ENCODE results near the gene TCFL5. TPM values are rescaled to one million over a fixed set of nuclear protein-coding genes. Genes with fewer than 3 reads are reported as not detected.

TCFL5 gene
- total and polyA plus RNA-seq, 2 donors (not counting 3 experiments of a cell fraction or from before 2014, with no cell fraction given): 4.4 to 11.1 TPM

GRCh38 chr20:62879275-62880146 lies 17.9 kb upstream of the TCFL5 start:
- no peak overlapping the region for H3K27ac ChIP-seq (ENCODE audit: insufficient read depth, low read depth, low read length)
- DNase-seq (ENCODE audit: low read depth, low spot score): no peak
- H3K9me1 ChIP-seq (replicated peaks; ENCODE audit: control insufficient read depth, extremely low read depth, insufficient read depth, low read length): no peaks in the 10 kb centered on the region
- ChIA-PET CTCF (no interaction called here), POLR2A (no interaction called here)
- H2AFZ ChIP-seq (ENCODE audit: low read depth, low read length): no peak overlapping the region
- H3K27me3 ChIP-seq (ENCODE audit: control insufficient read depth in 2 of 2, insufficient read depth in 2 of 2, low read length in 2 of 2): peaks cover 0 to 3% of the 10 kb centered on the region in 2 experiments
- peaks cover 0 to 11% of the 10 kb centered on the region in 2 experiments for H3K36me3 ChIP-seq (ENCODE audit: control insufficient read depth in 2 of 2, extremely low read depth in 1 of 2, insufficient read depth in 2 of 2, low read length in 2 of 2)
- FAIRE-seq: no peak
- no TSS peak for BruUV-seq (replicated peaks)
- intact Hi-C loops (cut with micrococcal nuclease) (no loop called here), dilution Hi-C loops (cut with MboI; ENCODE audit: extremely low pct_ligation_motif_present, low sequenced_read_pairs) (no loop called here)
- H3K4me2 ChIP-seq (ENCODE audit: insufficient read depth, low read length): peak overlapping the region; percentile 13
- H3K4me1 ChIP-seq (ENCODE audit: control insufficient read depth, extremely low read depth, insufficient read depth, low read length): peaks cover 9% of the 10 kb centered on the region
- peak overlapping the region in 1 of 3 experiments; percentile 7 for H3K4me3 ChIP-seq (replicated peaks in 1 of 3; ENCODE audit: insufficient read depth in 1 of 3, low read depth in 1 of 3, low read length in 3 of 3)
- no peaks in the 10 kb centered on the region for H3K79me2 ChIP-seq (ENCODE audit: control insufficient read depth, insufficient read depth, low read length)
- TF ChIP-seq POLR2AphosphoS5 (IDR thresholded peaks at IDR 0.05; ENCODE audit: insufficient read depth, low read depth, low read length): peak; percentile 9
- TF ChIP-seq EZH2 (IDR thresholded peaks at IDR 0.05; ENCODE audit: borderline replicate concordance, low read depth, low read length, severe bottlenecking): peak; percentile 34
- no peak for TF ChIP-seq GATA2 (IDR thresholded peaks at IDR 0.05; ENCODE audit: insufficient read depth, insufficient read length, low read depth, low read length)
- H3K9ac ChIP-seq (replicated peaks; ENCODE audit: extremely low read depth, insufficient read depth, low read length): no peak overlapping the region
- H3K9me3 ChIP-seq (replicated peaks; ENCODE audit: control insufficient read depth, insufficient read depth, low read length): no peaks in the 10 kb centered on the region
- H4K20me1 ChIP-seq (replicated peaks; ENCODE audit: control insufficient read depth, extremely low read depth, insufficient read depth, low read length): no peaks in the 10 kb centered on the region

GRCh38 chr20:62878244-62879038 lies 16.8 kb upstream of the TCFL5 start:
- POLR2A ChIA-PET: no interaction called here
- CTCF ChIA-PET: no interaction called here
- H3K4me1 ChIP-seq (ENCODE audit: control insufficient read depth, extremely low read depth, insufficient read depth, low read length): peaks cover 9% of the 10 kb centered on the region
- no peak for DNase-seq (ENCODE audit: low read depth, low spot score)
- no peaks in the 10 kb centered on the region for H4K20me1 ChIP-seq (replicated peaks; ENCODE audit: control insufficient read depth, extremely low read depth, insufficient read depth, low read length)
- H3K9me3 ChIP-seq (replicated peaks; ENCODE audit: control insufficient read depth, insufficient read depth, low read length): no peaks in the 10 kb centered on the region
- BruUV-seq (replicated peaks): TSS peak; percentile 11
- H3K9me1 ChIP-seq (replicated peaks; ENCODE audit: control insufficient read depth, extremely low read depth, insufficient read depth, low read length): no peaks in the 10 kb centered on the region
- H3K9ac ChIP-seq (replicated peaks; ENCODE audit: extremely low read depth, insufficient read depth, low read length): no peak overlapping the region
- H3K4me3 ChIP-seq (replicated peaks in 1 of 3; ENCODE audit: insufficient read depth in 1 of 3, low read depth in 1 of 3, low read length in 3 of 3): no peak overlapping the region
- no peak overlapping the region for H3K4me2 ChIP-seq (ENCODE audit: insufficient read depth, low read length)
- H3K27ac ChIP-seq (ENCODE audit: insufficient read depth, low read depth, low read length): no peak overlapping the region
- TF ChIP-seq, protein P1, sequence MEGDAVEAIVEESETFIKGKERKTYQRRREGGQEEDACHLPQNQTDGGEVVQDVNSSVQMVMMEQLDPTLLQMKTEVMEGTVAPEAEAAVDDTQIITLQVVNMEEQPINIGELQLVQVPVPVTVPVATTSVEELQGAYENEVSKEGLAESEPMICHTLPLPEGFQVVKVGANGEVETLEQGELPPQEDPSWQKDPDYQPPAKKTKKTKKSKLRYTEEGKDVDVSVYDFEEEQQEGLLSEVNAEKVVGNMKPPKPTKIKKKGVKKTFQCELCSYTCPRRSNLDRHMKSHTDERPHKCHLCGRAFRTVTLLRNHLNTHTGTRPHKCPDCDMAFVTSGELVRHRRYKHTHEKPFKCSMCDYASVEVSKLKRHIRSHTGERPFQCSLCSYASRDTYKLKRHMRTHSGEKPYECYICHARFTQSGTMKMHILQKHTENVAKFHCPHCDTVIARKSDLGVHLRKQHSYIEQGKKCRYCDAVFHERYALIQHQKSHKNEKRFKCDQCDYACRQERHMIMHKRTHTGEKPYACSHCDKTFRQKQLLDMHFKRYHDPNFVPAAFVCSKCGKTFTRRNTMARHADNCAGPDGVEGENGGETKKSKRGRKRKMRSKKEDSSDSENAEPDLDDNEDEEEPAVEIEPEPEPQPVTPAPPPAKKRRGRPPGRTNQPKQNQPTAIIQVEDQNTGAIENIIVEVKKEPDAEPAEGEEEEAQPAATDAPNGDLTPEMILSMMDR (IDR thresholded peaks at IDR 0.05; ENCODE audit: extremely low read depth in 1 of 2, insufficient read depth in 1 of 2, low read depth in 1 of 2, low read length in 2 of 2): no peak
- TF ChIP-seq EZH2 (IDR thresholded peaks at IDR 0.05; ENCODE audit: borderline replicate concordance, low read depth, low read length, severe bottlenecking): no peak
- TF ChIP-seq JUN (IDR thresholded peaks at IDR 0.05; ENCODE audit: borderline replicate concordance, insufficient read depth, insufficient read length, low read depth): no peak
- no peak for TF ChIP-seq POLR2AphosphoS5 (IDR thresholded peaks at IDR 0.05; ENCODE audit: insufficient read depth, low read depth, low read length)
- intact Hi-C loops (cut with micrococcal nuclease) (no loop called here), dilution Hi-C loops (cut with MboI; ENCODE audit: extremely low pct_ligation_motif_present, low sequenced_read_pairs) (no loop called here)
- peaks cover 0 to 11% of the 10 kb centered on the region in 2 experiments for H3K36me3 ChIP-seq (ENCODE audit: control insufficient read depth in 2 of 2, extremely low read depth in 1 of 2, insufficient read depth in 2 of 2, low read length in 2 of 2)
- peaks cover 0 to 3% of the 10 kb centered on the region in 2 experiments for H3K27me3 ChIP-seq (ENCODE audit: control insufficient read depth in 2 of 2, insufficient read depth in 2 of 2, low read length in 2 of 2)
- H3K79me2 ChIP-seq (ENCODE audit: control insufficient read depth, insufficient read depth, low read length): no peaks in the 10 kb centered on the region
- no peak overlapping the region for H2AFZ ChIP-seq (ENCODE audit: low read depth, low read length)
- FAIRE-seq: no peak

Measured in endothelial cell of umbilical vein (primary cell).